K562 (cell line): ENCODE results near the gene TOR1AIP1. TPM values are rescaled to one million over a fixed set of nuclear protein-coding genes. Genes with fewer than 3 reads are reported as not detected.

Experiments
- GATAD2A ChIP-seq: fragments of 450-650 bp; IDR thresholded peaks from 2 replicates; pipeline ENCODE4 v1.6.1; 2017
- ILF3 ChIP-seq: fragments of 450-650 bp; IDR thresholded peaks from 2 replicates; pipeline ENCODE4 v1.6.1; 2018; ENCODE audit warnings: antibody characterized with exemption, mild to moderate bottlenecking, moderate library complexity, borderline replicate concordance
- KAT7 ChIP-seq: sonication (generic); formaldehyde crosslinking; IDR thresholded peaks from 2 replicates; pipeline ENCODE4 v1.8.0; 2022; ENCODE audit warnings: missing genetic modification reagents, mild to moderate bottlenecking, borderline replicate concordance
- KDM4B ChIP-seq, 2 experiments: fragments of 450-650 bp in 1 of 2; sonication (generic) in 1 of 2; IDR thresholded peaks; 2 replicates each; pipeline ENCODE4 v1.6.1; 2016 to 2017; ENCODE audit warnings: borderline replicate concordance in 2 of 2, antibody characterized with exemption in 1 of 2, low read depth in 1 of 2, mild to moderate bottlenecking in 1 of 2
- NCOA4 ChIP-seq: fragments of 450-650 bp; IDR thresholded peaks from 2 replicates; pipeline ENCODE4 v1.6.1; 2018; ENCODE audit warnings: mild to moderate bottlenecking; ENCODE audit not compliant: partially characterized antibody
- PRMT5 ChIP-seq: sonication (generic); formaldehyde crosslinking; IDR thresholded peaks from 2 replicates; pipeline ENCODE4 v1.5.0; 2020; ENCODE audit warnings: missing genetic modification reagents
- ZNF239 ChIP-seq: fragments of 250-450 bp; sonication (Bioruptor Pico); IDR thresholded peaks from 2 replicates; pipeline ENCODE4 v1.4.0; 2020; ENCODE audit warnings: mild to moderate bottlenecking
- ZNF354B ChIP-seq: fragments of 250-450 bp; sonication (Bioruptor Pico); IDR thresholded peaks from 2 replicates; pipeline ENCODE4 v1.4.0; 2020
- ZNF507 ChIP-seq: conservative IDR thresholded peaks from 2 replicates; pipeline ENCODE4 v1.6.1; 2017; ENCODE audit warnings: missing genetic modification characterization, missing compliant biosample characterization
- polyA plus RNA-seq, 8 experiments: library from polyadenylated mRNA; depleted of rRNA in 4 of 8; stranded (reverse) in 5 of 8; unstranded in 3 of 8; fragments of >200 nt; fragmentation: Nextera tagmentation in 2 of 8; fragmentation: Illumina TruSeq in 1 of 8; extraction: Ambion mirVana in 2 of 8; extraction: Trizol in 1 of 8; gene quantifications; 2 replicates each; pipeline versions ENCODE4 v1.2.1 to v1.2.3, GENCODE V29; 2011 to 2014; ENCODE audit warnings: inconsistent platforms in 1 of 8, missing spikeins in 1 of 8
- total RNA-seq, 7 experiments: library from RNA; depleted of rRNA in 6 of 7; stranded (reverse); fragments of >200 nt in 6 of 7; fragmentation: Illumina TruSeq in 2 of 7; extraction: Trizol in 2 of 7; gene quantifications; 2 replicates each; pipeline versions ENCODE4 v1.2.1 to v1.2.3, GENCODE V29; 2011 to 2021; ENCODE audit warnings: low replicate concordance in 1 of 7
- TF ChIP-seq, protein P1 (sequence below): fragments of 250-450 bp; sonication (Bioruptor Pico); IDR thresholded peaks from 2 replicates; pipeline ENCODE4 v1.5.0; 2021
- TF ChIP-seq, protein P2 (sequence below): fragments of 250-450 bp; sonication (Bioruptor Pico); IDR thresholded peaks from 2 replicates; pipeline ENCODE4 v1.4.0; 2020
- TF ChIP-seq, protein P3 (sequence below): fragments of 450-650 bp; formaldehyde crosslinking; IDR thresholded peaks from 2 replicates; pipeline ENCODE4 v1.4.0; 2020; ENCODE audit warnings: mild to moderate bottlenecking
- TF ChIP-seq, protein P4 (sequence below): fragments of 250-450 bp; sonication (Bioruptor Pico); IDR thresholded peaks from 2 replicates; pipeline ENCODE4 v1.4.0; 2020; ENCODE audit warnings: mild to moderate bottlenecking, moderate library complexity, borderline replicate concordance

TOR1AIP1 gene
- total and polyA plus RNA-seq, 9 of the 15 experiments (the other 6 are each of a cell fraction or from before 2014, with no cell fraction given): 18.1 to 46.9 (median 35.5) TPM

DNA sequence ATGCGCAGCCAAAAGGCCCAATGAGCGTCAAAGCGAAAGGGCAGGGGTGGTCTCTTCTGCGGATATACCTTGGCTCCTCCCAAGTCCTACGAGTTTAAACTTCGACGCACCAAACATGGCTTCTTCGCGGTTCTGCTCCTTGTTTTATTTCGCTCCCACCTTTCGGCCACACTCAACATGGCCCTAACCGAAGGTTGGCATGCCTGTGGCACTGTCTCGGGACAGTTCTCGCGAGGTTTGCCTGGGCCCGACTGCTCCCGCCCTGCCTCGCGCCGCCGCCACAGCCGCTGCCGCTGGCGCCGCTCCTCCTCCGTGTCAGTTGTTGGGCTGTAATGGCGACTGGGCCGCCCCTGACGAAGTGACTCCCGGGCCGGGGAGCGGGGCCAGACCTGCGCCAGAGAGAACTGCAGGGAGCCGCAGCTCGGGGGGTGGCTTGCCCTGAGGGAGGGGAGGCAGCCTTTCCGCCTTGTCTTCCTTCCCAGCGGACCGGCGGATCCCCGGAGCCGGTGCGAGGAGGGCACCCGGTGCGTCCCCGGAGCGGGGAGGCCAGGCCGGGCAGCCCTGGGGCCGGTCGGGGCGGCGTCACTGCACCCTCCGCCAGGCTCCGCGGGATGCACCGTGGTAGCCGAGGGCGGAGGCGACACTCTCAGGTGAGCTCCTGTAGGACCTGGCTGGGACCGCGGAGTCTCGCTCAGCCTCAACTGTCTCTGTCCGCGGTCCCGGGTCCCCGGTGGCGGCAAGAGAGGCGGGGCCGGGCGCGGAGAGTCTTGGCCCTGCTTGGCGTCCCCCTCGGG, 72.6 kb downstream of the TOR1AIP1 start, which contains the start of gene CEP350 (continued):
- TF ChIP-seq, protein P1, sequence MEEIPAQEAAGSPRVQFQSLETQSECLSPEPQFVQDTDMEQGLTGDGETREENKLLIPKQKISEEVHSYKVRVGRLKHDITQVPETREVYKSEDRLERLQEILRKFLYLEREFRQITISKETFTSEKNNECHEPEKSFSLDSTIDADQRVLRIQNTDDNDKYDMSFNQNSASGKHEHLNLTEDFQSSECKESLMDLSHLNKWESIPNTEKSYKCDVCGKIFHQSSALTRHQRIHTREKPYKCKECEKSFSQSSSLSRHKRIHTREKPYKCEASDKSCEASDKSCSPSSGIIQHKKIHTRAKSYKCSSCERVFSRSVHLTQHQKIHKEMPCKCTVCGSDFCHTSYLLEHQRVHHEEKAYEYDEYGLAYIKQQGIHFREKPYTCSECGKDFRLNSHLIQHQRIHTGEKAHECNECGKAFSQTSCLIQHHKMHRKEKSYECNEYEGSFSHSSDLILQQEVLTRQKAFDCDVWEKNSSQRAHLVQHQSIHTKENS (CRISPR knock-in tag): no peak
- no peak for TF ChIP-seq ZNF239
- TF ChIP-seq, protein P2, sequence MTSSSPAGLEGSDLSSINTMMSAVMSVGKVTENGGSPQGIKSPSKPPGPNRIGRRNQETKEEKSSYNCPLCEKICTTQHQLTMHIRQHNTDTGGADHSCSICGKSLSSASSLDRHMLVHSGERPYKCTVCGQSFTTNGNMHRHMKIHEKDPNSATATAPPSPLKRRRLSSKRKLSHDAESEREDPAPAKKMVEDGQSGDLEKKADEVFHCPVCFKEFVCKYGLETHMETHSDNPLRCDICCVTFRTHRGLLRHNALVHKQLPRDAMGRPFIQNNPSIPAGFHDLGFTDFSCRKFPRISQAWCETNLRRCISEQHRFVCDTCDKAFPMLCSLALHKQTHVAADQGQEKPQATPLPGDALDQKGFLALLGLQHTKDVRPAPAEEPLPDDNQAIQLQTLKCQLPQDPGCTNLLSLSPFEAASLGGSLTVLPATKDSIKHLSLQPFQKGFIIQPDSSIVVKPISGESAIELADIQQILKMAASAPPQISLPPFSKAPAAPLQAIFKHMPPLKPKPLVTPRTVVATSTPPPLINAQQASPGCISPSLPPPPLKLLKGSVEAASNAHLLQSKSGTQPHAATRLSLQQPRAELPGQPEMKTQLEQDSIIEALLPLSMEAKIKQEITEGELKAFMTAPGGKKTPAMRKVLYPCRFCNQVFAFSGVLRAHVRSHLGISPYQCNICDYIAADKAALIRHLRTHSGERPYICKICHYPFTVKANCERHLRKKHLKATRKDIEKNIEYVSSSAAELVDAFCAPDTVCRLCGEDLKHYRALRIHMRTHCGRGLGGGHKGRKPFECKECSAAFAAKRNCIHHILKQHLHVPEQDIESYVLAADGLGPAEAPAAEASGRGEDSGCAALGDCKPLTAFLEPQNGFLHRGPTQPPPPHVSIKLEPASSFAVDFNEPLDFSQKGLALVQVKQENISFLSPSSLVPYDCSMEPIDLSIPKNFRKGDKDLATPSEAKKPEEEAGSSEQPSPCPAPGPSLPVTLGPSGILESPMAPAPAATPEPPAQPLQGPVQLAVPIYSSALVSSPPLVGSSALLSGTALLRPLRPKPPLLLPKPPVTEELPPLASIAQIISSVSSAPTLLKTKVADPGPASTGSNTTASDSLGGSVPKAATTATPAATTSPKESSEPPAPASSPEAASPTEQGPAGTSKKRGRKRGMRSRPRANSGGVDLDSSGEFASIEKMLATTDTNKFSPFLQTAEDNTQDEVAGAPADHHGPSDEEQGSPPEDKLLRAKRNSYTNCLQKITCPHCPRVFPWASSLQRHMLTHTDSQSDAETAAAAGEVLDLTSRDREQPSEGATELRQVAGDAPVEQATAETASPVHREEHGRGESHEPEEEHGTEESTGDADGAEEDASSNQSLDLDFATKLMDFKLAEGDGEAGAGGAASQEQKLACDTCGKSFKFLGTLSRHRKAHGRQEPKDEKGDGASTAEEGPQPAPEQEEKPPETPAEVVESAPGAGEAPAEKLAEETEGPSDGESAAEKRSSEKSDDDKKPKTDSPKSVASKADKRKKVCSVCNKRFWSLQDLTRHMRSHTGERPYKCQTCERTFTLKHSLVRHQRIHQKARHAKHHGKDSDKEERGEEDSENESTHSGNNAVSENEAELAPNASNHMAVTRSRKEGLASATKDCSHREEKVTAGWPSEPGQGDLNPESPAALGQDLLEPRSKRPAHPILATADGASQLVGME (CRISPR knock-in tag): no peak; the same call in 1 of the 2 replicates
- TF ChIP-seq KAT7: 0 out of 2 replicates have a peak, but pooled peaks have one; percentile 59
- TF ChIP-seq KDM4B (IDR thresholded peaks at IDR 0.05; ENCODE audit: borderline replicate concordance in 2 of 2, low read depth in 1 of 2): peak in 1 of 2 experiments; percentile 58; a peak in 2 of 4 replicates
- TF ChIP-seq GATAD2A: 0 out of 2 replicates have a peak, but pooled peaks have one; percentile 26
- peak; percentile 33; the same call in 1 of the 2 replicates for TF ChIP-seq ILF3
- TF ChIP-seq PRMT5 (CRISPR knock-in tag): no peak
- TF ChIP-seq ZNF507 (tag): no peak
- TF ChIP-seq ZNF354B (CRISPR knock-in tag): no peak
- no peak for TF ChIP-seq NCOA4
- TF ChIP-seq, protein P3, sequence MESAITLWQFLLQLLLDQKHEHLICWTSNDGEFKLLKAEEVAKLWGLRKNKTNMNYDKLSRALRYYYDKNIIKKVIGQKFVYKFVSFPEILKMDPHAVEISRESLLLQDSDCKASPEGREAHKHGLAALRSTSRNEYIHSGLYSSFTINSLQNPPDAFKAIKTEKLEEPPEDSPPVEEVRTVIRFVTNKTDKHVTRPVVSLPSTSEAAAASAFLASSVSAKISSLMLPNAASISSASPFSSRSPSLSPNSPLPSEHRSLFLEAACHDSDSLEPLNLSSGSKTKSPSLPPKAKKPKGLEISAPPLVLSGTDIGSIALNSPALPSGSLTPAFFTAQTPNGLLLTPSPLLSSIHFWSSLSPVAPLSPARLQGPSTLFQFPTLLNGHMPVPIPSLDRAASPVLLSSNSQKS: no peak
- TF ChIP-seq, protein P4, sequence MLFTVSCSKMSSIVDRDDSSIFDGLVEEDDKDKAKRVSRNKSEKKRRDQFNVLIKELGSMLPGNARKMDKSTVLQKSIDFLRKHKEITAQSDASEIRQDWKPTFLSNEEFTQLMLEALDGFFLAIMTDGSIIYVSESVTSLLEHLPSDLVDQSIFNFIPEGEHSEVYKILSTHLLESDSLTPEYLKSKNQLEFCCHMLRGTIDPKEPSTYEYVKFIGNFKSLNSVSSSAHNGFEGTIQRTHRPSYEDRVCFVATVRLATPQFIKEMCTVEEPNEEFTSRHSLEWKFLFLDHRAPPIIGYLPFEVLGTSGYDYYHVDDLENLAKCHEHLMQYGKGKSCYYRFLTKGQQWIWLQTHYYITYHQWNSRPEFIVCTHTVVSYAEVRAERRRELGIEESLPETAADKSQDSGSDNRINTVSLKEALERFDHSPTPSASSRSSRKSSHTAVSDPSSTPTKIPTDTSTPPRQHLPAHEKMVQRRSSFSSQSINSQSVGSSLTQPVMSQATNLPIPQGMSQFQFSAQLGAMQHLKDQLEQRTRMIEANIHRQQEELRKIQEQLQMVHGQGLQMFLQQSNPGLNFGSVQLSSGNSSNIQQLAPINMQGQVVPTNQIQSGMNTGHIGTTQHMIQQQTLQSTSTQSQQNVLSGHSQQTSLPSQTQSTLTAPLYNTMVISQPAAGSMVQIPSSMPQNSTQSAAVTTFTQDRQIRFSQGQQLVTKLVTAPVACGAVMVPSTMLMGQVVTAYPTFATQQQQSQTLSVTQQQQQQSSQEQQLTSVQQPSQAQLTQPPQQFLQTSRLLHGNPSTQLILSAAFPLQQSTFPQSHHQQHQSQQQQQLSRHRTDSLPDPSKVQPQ (CRISPR knock-in tag): no peak
